ENCODE results near the gene KRTAP9-4. TPM values are rescaled to one million over a fixed set of nuclear protein-coding genes. Genes with fewer than 3 reads are reported as not detected.
A peak's percentile ranks its signal among the peaks of the same experiment; 100 is the strongest.
"Not testable (repeated sequence)": the region's sequence is repeated elsewhere in the genome, so short reads cannot be mapped to it uniquely, and the experiment has no call there.

Gene KRTAP9-4
- total and polyA plus RNA-seq, 2 experiments from 2014 or later: not detected

GRCh38 chr17:41223821-41224220 lies 25.7 kb upstream of the KRTAP9-4 start:
- Histone ChIP-seq H3K9ac (no peak overlapping the region), H3K4me1 (ENCODE audit: insufficient read depth) (no peaks in the 10 kb centered on the region), H3K4me3 (no peak overlapping the region), H3K9me3 (ENCODE audit: low read depth) (no peaks in the 10 kb centered on the region), H3K27me3 (replicated peaks; ENCODE audit: insufficient read depth) (no peaks in the 10 kb centered on the region), H3K36me3 (ENCODE audit: low read depth) (no peaks in the 10 kb centered on the region), H3K9me2 (ENCODE audit: insufficient read depth) (no peaks in the 10 kb centered on the region), H4K20me1 (ENCODE audit: insufficient read depth) (no peaks in the 10 kb centered on the region), H3K4me2 (ENCODE audit: unreplicated experiment) (no peak overlapping the region), H3K79me2 (ENCODE audit: insufficient read depth) (no peaks in the 10 kb centered on the region), H3K27ac (no peak overlapping the region), H2AFZ (no peak overlapping the region), H3F3A (ENCODE audit: insufficient read depth) (no peaks in the 10 kb centered on the region)
- no peak for TF ChIP-seq EZH2 (IDR thresholded peaks at IDR 0.05; ENCODE audit: insufficient read depth, poor library complexity, severe bottlenecking)
- no peak for TF ChIP-seq EZH2phosphoT487 (IDR thresholded peaks at IDR 0.05; ENCODE audit: insufficient read depth, low read depth)
- in situ Hi-C loops (cut with MboI): no loop called here
- 55 to 69% methylated on average over 2 of the region's 2 CpGs for WGBS, 2 experiments (ENCODE audit: low coverage in 1 of 2, low lambda C conversion rate in 2 of 2, missing lambda C conversion rate in 2 of 2)
- peak; percentile 24 for DNase-seq

- H2AFZ ChIP-seq: no peak overlapping the region
- H3K79me2 ChIP-seq (ENCODE audit: insufficient read depth): no peaks in the 10 kb centered on the region
- no peaks in the 10 kb centered on the region for H4K20me1 ChIP-seq (ENCODE audit: insufficient read depth)
- H3K27me3 ChIP-seq (replicated peaks; ENCODE audit: insufficient read depth): no peaks in the 10 kb centered on the region
- H3K4me3 ChIP-seq: no peak overlapping the region
- H3F3A ChIP-seq (ENCODE audit: insufficient read depth): no peaks in the 10 kb centered on the region
- H3K36me3 ChIP-seq (ENCODE audit: low read depth): no peaks in the 10 kb centered on the region
- in situ Hi-C loops (cut with MboI): no loop called here
- no peaks in the 10 kb centered on the region for H3K9me3 ChIP-seq (ENCODE audit: low read depth)
- TF ChIP-seq EZH2 (IDR thresholded peaks at IDR 0.05; ENCODE audit: insufficient read depth, poor library complexity, severe bottlenecking): no peak
- TF ChIP-seq EZH2phosphoT487 (IDR thresholded peaks at IDR 0.05; ENCODE audit: insufficient read depth, low read depth): no peak
- H3K4me2 ChIP-seq (ENCODE audit: unreplicated experiment): no peak overlapping the region
- no peaks in the 10 kb centered on the region for H3K9me2 ChIP-seq (ENCODE audit: insufficient read depth)
- H3K4me1 ChIP-seq (ENCODE audit: insufficient read depth): no peaks in the 10 kb centered on the region
- DNase-seq: no peak
- no peak overlapping the region for H3K9ac ChIP-seq
- 89 to 91% methylated on average over 6 of the region's 6 CpGs for WGBS, 2 experiments (ENCODE audit: low coverage in 1 of 2, low lambda C conversion rate in 2 of 2, missing lambda C conversion rate in 2 of 2)
- H3K27ac ChIP-seq: no peak overlapping the region
Observed at GRCh38 chr17:41226051-41226450, 23.4 kb upstream of the KRTAP9-4 start.

- H3K9ac ChIP-seq; DNase-seq; H3K4me2 ChIP-seq (ENCODE audit: unreplicated experiment); H3K27me3 ChIP-seq (replicated peaks; ENCODE audit: insufficient read depth); H3F3A ChIP-seq (ENCODE audit: insufficient read depth); in situ Hi-C loops (cut with MboI); H3K4me1 ChIP-seq (ENCODE audit: insufficient read depth); H3K27ac ChIP-seq; H3K9me2 ChIP-seq (ENCODE audit: insufficient read depth); H4K20me1 ChIP-seq (ENCODE audit: insufficient read depth); H3K9me3 ChIP-seq (ENCODE audit: low read depth); H2AFZ ChIP-seq; H3K36me3 ChIP-seq (ENCODE audit: low read depth); H3K79me2 ChIP-seq (ENCODE audit: insufficient read depth); H3K4me3 ChIP-seq: not testable (repeated sequence)
- 20 to 21% methylated on average over 1 to 3 of the region's 4 CpGs for WGBS, 2 experiments (ENCODE audit: low coverage in 1 of 2, low lambda C conversion rate in 2 of 2, missing lambda C conversion rate in 2 of 2)
Observed at GRCh38 chr17:41226598-41227095, 22.8 kb upstream of the KRTAP9-4 start, which contains the start of gene KRTAP9-2. TSS of gene KRTAP9-2 (plus strand) at chr17:41226648. CDS start at chr17:41226655, 7 bp downstream.

- H3K79me2 ChIP-seq (ENCODE audit: insufficient read depth): no peaks in the 10 kb centered on the region
- no peaks in the 10 kb centered on the region for H3K4me1 ChIP-seq (ENCODE audit: insufficient read depth)
- no peak overlapping the region for H3K27ac ChIP-seq
- in situ Hi-C loops (cut with MboI): no loop called here
- no peaks in the 10 kb centered on the region for H3K9me3 ChIP-seq (ENCODE audit: low read depth)
- H2AFZ ChIP-seq: no peak overlapping the region
- no peaks in the 10 kb centered on the region for H3K27me3 ChIP-seq (replicated peaks; ENCODE audit: insufficient read depth)
- no peak overlapping the region for H3K9ac ChIP-seq
- DNase-seq: no peak
- TF ChIP-seq EZH2phosphoT487 (IDR thresholded peaks at IDR 0.05; ENCODE audit: insufficient read depth, low read depth) (no peak), EZH2 (IDR thresholded peaks at IDR 0.05; ENCODE audit: insufficient read depth, poor library complexity, severe bottlenecking) (no peak)
- H3K9me2 ChIP-seq (ENCODE audit: insufficient read depth): no peaks in the 10 kb centered on the region
- H3F3A ChIP-seq (ENCODE audit: insufficient read depth): no peaks in the 10 kb centered on the region
- H3K4me2 ChIP-seq (ENCODE audit: unreplicated experiment): no peak overlapping the region
- H3K4me3 ChIP-seq: no peak overlapping the region
- H3K36me3 ChIP-seq (ENCODE audit: low read depth): no peaks in the 10 kb centered on the region
- H4K20me1 ChIP-seq (ENCODE audit: insufficient read depth): no peaks in the 10 kb centered on the region
Observed at GRCh38 chr17:41230094-41230493, 19.4 kb upstream of the KRTAP9-4 start.

- H3K79me2 ChIP-seq (ENCODE audit: insufficient read depth): no peaks in the 10 kb centered on the region
- no peaks in the 10 kb centered on the region for H3K27me3 ChIP-seq (replicated peaks; ENCODE audit: insufficient read depth)
- no peaks in the 10 kb centered on the region for H3K9me3 ChIP-seq (ENCODE audit: low read depth)
- H3K27ac ChIP-seq: no peak overlapping the region
- no peaks in the 10 kb centered on the region for H3K4me1 ChIP-seq (ENCODE audit: insufficient read depth)
- no peak for DNase-seq
- H3K9me2 ChIP-seq (ENCODE audit: insufficient read depth): no peaks in the 10 kb centered on the region
- no peak overlapping the region for H2AFZ ChIP-seq
- H3K36me3 ChIP-seq (ENCODE audit: low read depth): no peaks in the 10 kb centered on the region
- H3F3A ChIP-seq (ENCODE audit: insufficient read depth): no peaks in the 10 kb centered on the region
- TF ChIP-seq EZH2 (IDR thresholded peaks at IDR 0.05; ENCODE audit: insufficient read depth, poor library complexity, severe bottlenecking): no peak
- TF ChIP-seq EZH2phosphoT487 (IDR thresholded peaks at IDR 0.05; ENCODE audit: insufficient read depth, low read depth): no peak
- no peak overlapping the region for H3K9ac ChIP-seq
- WGBS, 2 experiments (ENCODE audit: low coverage in 1 of 2, low lambda C conversion rate in 2 of 2, missing lambda C conversion rate in 2 of 2): 84 to 87% methylated on average over 6 of the region's 6 CpGs
- no peak overlapping the region for H3K4me2 ChIP-seq (ENCODE audit: unreplicated experiment)
- H4K20me1 ChIP-seq (ENCODE audit: insufficient read depth): no peaks in the 10 kb centered on the region
- H3K4me3 ChIP-seq: no peak overlapping the region
- in situ Hi-C loops (cut with MboI): no loop called here
Observed at GRCh38 chr17:41231731-41232130, 17.8 kb upstream of the KRTAP9-4 start.

DNA sequence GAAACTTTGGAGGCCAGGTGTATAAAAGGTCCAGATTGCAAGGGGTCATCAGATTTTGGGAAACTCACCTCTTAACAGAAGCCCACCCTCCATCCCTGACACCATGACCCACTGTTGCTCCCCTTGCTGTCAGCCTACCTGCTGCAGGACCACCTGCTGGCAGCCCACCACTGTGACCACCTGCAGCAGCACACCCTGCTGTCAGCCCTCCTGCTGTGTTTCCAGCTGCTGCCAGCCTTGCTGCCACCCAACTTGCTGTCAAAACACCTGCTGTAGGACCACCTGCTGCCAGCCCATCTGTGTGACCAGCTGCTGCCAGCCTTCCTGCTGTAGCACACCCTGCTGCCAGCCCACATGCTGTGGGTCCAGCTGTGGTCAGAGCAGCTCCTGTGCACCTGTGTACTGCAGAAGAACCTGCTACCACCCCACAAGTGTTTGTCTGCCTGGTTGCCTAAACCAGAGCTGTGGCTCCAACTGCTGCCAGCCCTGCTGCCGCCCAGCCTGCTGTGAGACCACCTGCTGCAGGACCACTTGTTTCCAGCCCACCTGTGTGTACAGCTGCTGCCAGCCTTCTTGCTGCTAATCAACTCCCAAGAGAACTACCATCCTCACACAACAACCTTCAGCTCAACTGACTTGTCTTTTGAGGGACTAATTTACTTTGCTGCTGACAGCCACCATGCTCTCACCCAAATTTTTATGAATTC lies 16.9 kb upstream of the KRTAP9-4 start, which contains the start of gene KRTAP9-3:
KRTAP9-3 (plus strand) TSS at position 51 of the 707 bp plus-strand sequence; CDS start at position 104, 53 bp downstream.
- H3K4me1 ChIP-seq (ENCODE audit: insufficient read depth); H3K27me3 ChIP-seq (replicated peaks; ENCODE audit: insufficient read depth); H3K9me3 ChIP-seq (ENCODE audit: low read depth); H3K36me3 ChIP-seq (ENCODE audit: low read depth); H3K27ac ChIP-seq; DNase-seq; H4K20me1 ChIP-seq (ENCODE audit: insufficient read depth); H3K4me2 ChIP-seq (ENCODE audit: unreplicated experiment); H3F3A ChIP-seq (ENCODE audit: insufficient read depth); H3K4me3 ChIP-seq; H3K9ac ChIP-seq; in situ Hi-C loops (cut with MboI); H3K9me2 ChIP-seq (ENCODE audit: insufficient read depth); H3K79me2 ChIP-seq (ENCODE audit: insufficient read depth); H2AFZ ChIP-seq: not testable (repeated sequence)
- 82 to 100% methylated on average over 1 of the region's 1 CpG for WGBS, 2 experiments (ENCODE audit: low coverage in 1 of 2, low lambda C conversion rate in 2 of 2, missing lambda C conversion rate in 2 of 2)

GRCh38 chr17:41237116-41237515 lies 12.4 kb upstream of the KRTAP9-4 start:
- H3K79me2 ChIP-seq (ENCODE audit: insufficient read depth); H3K9ac ChIP-seq; DNase-seq; H3K9me3 ChIP-seq (ENCODE audit: low read depth); H3K9me2 ChIP-seq (ENCODE audit: insufficient read depth); H3K27me3 ChIP-seq (replicated peaks; ENCODE audit: insufficient read depth); H3K36me3 ChIP-seq (ENCODE audit: low read depth); H3K4me1 ChIP-seq (ENCODE audit: insufficient read depth); in situ Hi-C loops (cut with MboI); H3F3A ChIP-seq (ENCODE audit: insufficient read depth); H3K4me3 ChIP-seq; H3K4me2 ChIP-seq (ENCODE audit: unreplicated experiment); H3K27ac ChIP-seq; H2AFZ ChIP-seq; H4K20me1 ChIP-seq (ENCODE audit: insufficient read depth): not testable (repeated sequence)
- 66 to 74% methylated on average over 4 of the region's 4 CpGs for WGBS, 2 experiments (ENCODE audit: low coverage in 1 of 2, low lambda C conversion rate in 2 of 2, missing lambda C conversion rate in 2 of 2)
